ENCODE data around the gene RAMP1. TPM values are rescaled to one million over a fixed set of nuclear protein-coding genes. Genes with fewer than 3 reads are reported as not detected.

RAMP1 gene
- total and polyA plus RNA-seq, 2 of the 4 experiments (the other 2 are of a cell fraction), result 15.8 to 77.1 TPM

- no peak overlapping the region for H3K23ac ChIP-seq (ENCODE audit: low read depth, low read length)
These were observed 33.1 kb downstream of the RAMP1 start for GRCh38 chr2:237892478-237892877.

More at GRCh38 chr2:237892478-237892877, 33.1 kb downstream of the RAMP1 start:
- TF ChIP-seq BHLHE40 (IDR thresholded peaks at IDR 0.05; ENCODE audit: low read depth, low read length), result no peak
- TF ChIP-seq MAFK (IDR thresholded peaks at IDR 0.05; ENCODE audit: low read depth, low read length), result no peak
- no peak for TF ChIP-seq CEBPB (IDR thresholded peaks at IDR 0.05; ENCODE audit: low read depth, low read length)
- TF ChIP-seq ELK1 (IDR thresholded peaks at IDR 0.05; ENCODE audit: borderline replicate concordance, low read depth, low read length), result no peak
- TF ChIP-seq SMC3 (IDR thresholded peaks at IDR 0.05; ENCODE audit: low read depth, low read length), result no peak
- no peak for TF ChIP-seq RCOR1 (IDR thresholded peaks at IDR 0.05; ENCODE audit: insufficient replicate concordance, low read length)
- DNase-seq (no peak), ATAC-seq (ENCODE audit: low read depth) (no peak)
- POLR2A ChIA-PET (ENCODE audit: unreplicated experiment), result no interaction called here
- H4K91ac ChIP-seq (ENCODE audit: insufficient read depth, low read depth, low read length), result no peak overlapping the region
- intact Hi-C loops (cut with micrococcal nuclease) (no loop called here), dilution Hi-C loops (cut with HindIII; ENCODE audit: low sequenced_read_pairs, unreplicated experiment) (no loop called here), in situ Hi-C loops (cut with MboI; ENCODE audit: low sequenced_read_pairs) (no loop called here)
- no peaks in the 10 kb centered on the region for H3K36me3 ChIP-seq (ENCODE audit: control insufficient read depth, insufficient read depth, low read length)
- no peak overlapping the region for H3K18ac ChIP-seq (ENCODE audit: low read depth, low read length)
- no peak overlapping the region for H3K9ac ChIP-seq (ENCODE audit: low read depth, low read length)
- no peak overlapping the region for H3K27ac ChIP-seq (ENCODE audit: insufficient read depth, low read length)
- no peak overlapping the region for H2BK120ac ChIP-seq (ENCODE audit: low read depth, low read length)
- H2AFZ ChIP-seq (replicated peaks; ENCODE audit: low read length, poor library complexity), result no peak overlapping the region
- no peaks in the 10 kb centered on the region for H3K27me3 ChIP-seq (ENCODE audit: control insufficient read depth, insufficient read depth, low read length)
- peaks cover 13% of the 10 kb centered on the region for H3K4me1 ChIP-seq (ENCODE audit: control insufficient read depth, insufficient read depth, low read length)
- no peak overlapping the region for H3K14ac ChIP-seq (replicated peaks; ENCODE audit: low read depth, low read length)
- no TSS peak for BruUV-seq (replicated peaks)
- H4K8ac ChIP-seq (ENCODE audit: low read depth in 2 of 2, low read length in 2 of 2), result no peak overlapping the region
- H2BK15ac ChIP-seq (ENCODE audit: low read depth, low read length), result no peak overlapping the region
- H3K4me2 ChIP-seq (ENCODE audit: low read depth, low read length), result no peak overlapping the region
- no CpG with 5 or more reads among the region's 2 CpGs for WGBS, 2 experiments (ENCODE audit: extremely low coverage in 2 of 2, insufficient read length in 1 of 2)
- H3K9me3 ChIP-seq (ENCODE audit: control insufficient read depth, insufficient read depth, low read length), result no peaks in the 10 kb centered on the region
- no peak overlapping the region for H3K4me3 ChIP-seq (ENCODE audit: insufficient read depth, low read depth, low read length)
- H4K5ac ChIP-seq (ENCODE audit: low read depth, low read length), result no peak overlapping the region
- peaks cover 0 to 3% of the 10 kb centered on the region in 2 experiments; a peak in 1 of 4 replicates for H3K79me1 ChIP-seq (ENCODE audit: low read depth in 1 of 2, low read length in 2 of 2)
- no peak overlapping the region for H2AK5ac ChIP-seq (ENCODE audit: low read depth, low read length)
- no peak overlapping the region for H2BK20ac ChIP-seq (ENCODE audit: low read depth, low read length)
- no peak overlapping the region for H3K56ac ChIP-seq (ENCODE audit: extremely low read depth, insufficient read depth, low read length)
- H2AK9ac ChIP-seq (replicated peaks; ENCODE audit: low read depth, low read length, poor library complexity), result no peak overlapping the region
- no peak overlapping the region for H2BK5ac ChIP-seq (ENCODE audit: low read depth, low read length, poor library complexity, severe bottlenecking)
- no peaks in the 10 kb centered on the region for H4K20me1 ChIP-seq (ENCODE audit: insufficient read depth, low read length)
- peaks cover 11% of the 10 kb centered on the region for H3K9me1 ChIP-seq (ENCODE audit: insufficient read depth, low read length)
- CTCF ChIA-PET, result interaction anchor here (0.5 kb wide), 1 partner anchor 31 kb away, joined by 3 read pairs; no protein-coding TSS in a partner anchor
- no peak overlapping the region for H3K4ac ChIP-seq (ENCODE audit: low read depth, low read length)
